SK-MEL-5 (cell line): ENCODE results near the gene RPL10A. TPM values are rescaled to one million over a fixed set of nuclear protein-coding genes. Genes with fewer than 3 reads are reported as not detected.
A peak's percentile ranks its signal among the peaks of the same experiment; 100 is the strongest.

Source experiments
- DNase-seq: peaks from one replicate; pipeline ENCODE4 v3.0.0-alpha.2; 2016; ENCODE audit warnings: low read depth, low spot score
- in situ Hi-C: cut with HindIII; loops from 2 replicates; pipeline ENCODE4 v1.10.0; 2016; ENCODE audit warnings: low sequenced_read_pairs, high pct_unique_total_duplicates, low pct_unique_long_range_greater_than_20kb
- total RNA-seq: library from RNA; depleted of rRNA; stranded (reverse); fragments of >200 nt; shearing (Covaris generic); gene quantifications from 2 replicates; pipeline ENCODE4 v1.2.3, GENCODE V29; 2014

RPL10A gene
- total RNA-seq, 1 experiment from 2014 or later: 1,839 TPM

- in situ Hi-C loops: no loop called here
- DNase-seq: no peak
These were observed 26.6 kb upstream of the RPL10A start for GRCh38 chr6:35441642-35442041.

DNA sequence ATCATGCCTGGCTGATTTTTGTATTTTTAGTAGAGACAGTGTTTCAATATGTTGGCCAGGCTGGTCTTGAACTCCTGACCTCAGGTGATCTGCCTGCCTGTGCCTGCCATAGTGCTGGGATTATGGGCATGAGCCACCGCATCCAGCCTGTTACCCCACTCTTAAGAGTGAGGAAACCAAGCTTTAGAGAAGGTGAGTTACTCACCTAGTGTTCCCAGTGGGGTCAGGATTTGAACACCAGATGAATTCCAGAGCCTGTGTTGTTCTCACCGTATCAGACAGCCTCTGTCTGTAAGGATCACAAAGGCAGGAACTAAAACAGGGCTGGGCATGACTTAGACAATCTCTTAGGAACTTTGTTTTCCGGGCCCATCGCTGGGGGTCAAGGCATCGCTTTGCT lies 25.5 kb upstream of the RPL10A start:
- DNase-seq: no peak
- in situ Hi-C loops: no loop called here

DNA sequence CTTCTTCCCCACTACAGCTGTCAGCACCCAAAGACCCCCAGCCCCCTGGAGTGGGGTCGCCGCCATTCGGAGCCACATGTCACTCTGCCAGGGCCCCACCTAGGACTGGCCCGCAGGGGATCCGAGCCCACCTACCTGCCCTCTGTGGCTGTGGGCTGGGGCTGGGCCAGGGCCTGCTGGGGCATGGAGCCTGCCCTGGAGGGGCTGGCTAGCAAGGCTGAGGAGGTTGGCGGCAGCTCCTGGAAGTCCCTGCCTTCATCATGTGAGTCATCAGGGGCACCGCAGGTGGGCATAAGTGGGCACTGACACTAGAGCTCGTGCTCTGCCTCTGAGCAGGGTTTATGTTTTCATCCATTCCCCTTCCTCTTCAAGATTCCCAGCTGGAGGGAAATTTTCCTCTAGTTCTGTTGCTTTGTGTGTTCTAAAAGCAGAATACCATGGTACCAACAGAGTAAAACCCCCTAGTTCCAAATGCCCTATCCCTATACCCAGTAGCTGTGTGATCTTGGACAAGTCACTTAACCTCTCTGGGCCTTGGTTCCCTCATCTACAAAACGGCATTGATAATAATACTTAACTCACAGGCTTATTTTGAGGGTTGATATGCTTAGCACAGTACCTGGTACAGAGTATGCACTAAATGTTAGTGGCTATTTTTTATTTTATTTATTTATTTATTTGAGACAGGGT lies 24.7 kb upstream of the RPL10A start:
- in situ Hi-C loops: no loop called here
- DNase-seq: no peak

DNA sequence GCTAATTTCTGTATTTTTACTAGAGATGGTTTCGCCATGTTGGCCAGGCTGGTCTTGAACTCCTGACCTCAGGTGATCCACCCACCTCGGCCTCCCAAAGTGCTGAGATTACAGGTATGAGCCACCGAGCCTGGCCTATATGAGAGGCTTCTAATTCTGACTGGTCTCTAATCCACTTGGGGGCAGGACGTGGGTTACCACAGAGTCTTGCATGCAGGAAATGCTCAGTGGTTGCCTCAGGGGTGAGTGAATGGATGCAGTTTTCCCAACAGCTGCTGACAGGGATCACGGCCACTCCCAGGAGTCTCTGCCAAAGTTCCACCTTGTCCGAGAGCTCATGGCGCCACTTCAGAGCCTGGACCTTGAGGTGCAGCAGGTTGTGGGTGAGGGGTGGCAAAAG lies 22.5 kb upstream of the RPL10A start:
- in situ Hi-C loops: no loop called here
- DNase-seq: no peak

GRCh38 chr6:35448191-35448590 lies 20.0 kb upstream of the RPL10A start:
- in situ Hi-C loops: no loop called here
- no peak for DNase-seq

GRCh38 chr6:35449287-35449881 lies 18.8 kb upstream of the RPL10A start:
- in situ Hi-C loops: no loop called here
- DNase-seq: peak; percentile 80

- DNase-seq: no peak
- in situ Hi-C loops: no loop called here
These were observed 16.6 kb upstream of the RPL10A start for GRCh38 chr6:35451354-35452182.

GRCh38 chr6:35452183-35453090 lies 15.8 kb upstream of the RPL10A start, which contains the start of gene FANCE:
TSS of gene FANCE (plus strand) at chr6:35452338. CDS start at chr6:35452546, 208 bp downstream.
- in situ Hi-C loops: no loop called here
- DNase-seq: peak; percentile 88

- in situ Hi-C loops: no loop called here
- no peak for DNase-seq
These were observed 15.0 kb upstream of the RPL10A start for GRCh38 chr6:35453236-35453635.

DNA sequence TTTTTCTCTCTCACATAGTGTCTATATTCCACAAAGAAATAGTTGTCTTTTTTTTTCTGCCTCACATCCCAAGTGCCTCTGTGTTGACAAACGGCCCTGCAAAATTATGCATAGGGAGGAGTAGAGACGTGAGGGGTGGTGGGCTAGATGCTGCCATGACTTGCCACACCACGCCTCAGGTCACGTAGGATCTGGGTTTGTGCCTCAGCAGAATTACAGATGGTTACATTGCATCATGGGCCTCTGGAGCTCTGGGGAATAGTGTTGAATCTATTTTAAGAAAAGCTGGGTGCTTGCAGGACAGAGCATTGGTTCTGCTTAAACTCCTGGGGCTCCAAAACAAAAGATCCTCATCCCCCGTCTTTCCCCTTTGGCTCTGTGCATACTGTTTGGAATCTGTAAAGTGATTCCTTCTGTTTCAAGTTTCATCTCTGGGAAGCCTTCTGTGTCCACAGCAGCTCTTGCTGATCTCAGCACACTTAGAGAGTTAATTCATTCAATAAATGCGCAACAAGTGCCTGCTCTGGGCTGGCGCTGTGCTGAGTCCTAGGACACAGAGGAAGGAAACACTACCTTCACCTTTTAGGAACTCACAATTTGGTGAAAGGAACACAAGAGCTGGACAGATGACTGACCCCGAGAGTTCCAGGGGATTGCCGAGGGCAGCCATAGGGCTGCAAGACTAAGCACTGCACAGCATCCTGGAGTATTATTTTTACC lies 13.7 kb upstream of the RPL10A start:
- in situ Hi-C loops: no loop called here
- no peak for DNase-seq

DNA sequence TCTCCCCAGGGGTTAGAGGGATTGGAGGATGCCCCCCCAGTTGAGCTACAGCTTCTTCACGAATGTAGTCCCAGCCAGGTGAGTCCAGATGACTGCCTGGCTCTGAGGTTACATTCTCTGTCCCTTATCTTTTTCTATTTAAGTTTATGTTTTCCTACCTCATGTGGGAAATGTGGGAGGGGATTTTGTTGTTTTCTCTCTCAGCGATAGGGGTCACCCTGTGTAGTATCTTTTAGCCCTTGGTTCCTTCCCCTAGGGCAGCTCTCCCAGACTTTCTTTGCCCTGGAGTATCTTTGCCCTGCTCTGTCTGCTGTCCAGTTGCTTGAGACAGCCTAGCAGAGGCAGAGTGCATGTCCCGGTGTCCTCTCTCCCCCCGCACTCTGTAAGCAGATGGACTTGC lies 10.3 kb upstream of the RPL10A start:
- no peak for DNase-seq
- in situ Hi-C loops: no loop called here

GRCh38 chr6:35461270-35461669 lies 6.9 kb upstream of the RPL10A start:
- in situ Hi-C loops: no loop called here
- DNase-seq: no peak

DNA sequence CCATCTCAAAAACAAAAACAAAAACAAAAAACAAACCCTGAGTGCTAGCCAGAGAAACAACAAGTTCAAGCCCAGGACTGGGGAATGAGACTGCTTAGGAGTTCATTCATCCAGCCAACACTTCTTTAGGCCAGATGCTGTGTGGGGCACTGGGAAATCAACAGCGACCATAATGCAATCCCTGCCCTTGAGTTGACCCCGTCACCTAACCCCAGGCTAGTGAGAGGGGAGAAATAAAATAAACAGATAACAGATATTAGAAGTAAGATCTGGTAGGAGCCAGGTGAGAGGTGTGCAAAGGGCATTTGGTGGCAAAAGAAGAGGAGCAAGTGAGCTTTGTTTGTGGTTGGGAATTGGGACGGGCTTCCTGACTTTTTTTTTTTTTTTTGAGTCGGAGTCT lies 4.9 kb upstream of the RPL10A start:
- no peak for DNase-seq

DNA sequence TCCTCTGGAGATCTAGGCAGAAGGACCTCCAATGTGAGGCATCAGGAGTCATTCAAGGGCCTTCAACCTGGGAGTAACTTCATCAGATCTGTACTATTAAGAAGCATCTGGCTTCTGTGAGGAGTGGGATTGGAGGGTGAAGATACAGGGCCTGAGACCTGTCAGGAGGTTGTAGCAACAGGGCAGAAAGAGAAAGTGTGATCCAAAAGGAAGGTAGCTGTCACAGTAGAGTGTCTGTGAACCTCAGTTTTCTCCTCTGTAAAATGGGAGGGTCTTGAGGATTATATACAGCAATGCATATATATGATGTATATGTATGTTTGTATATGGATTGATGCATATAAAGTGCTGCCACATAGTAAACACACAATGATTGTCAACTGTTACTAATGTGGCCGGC lies 2.6 kb upstream of the RPL10A start:
- no peak for DNase-seq

More for the DNA sequence above, 4.9 kb upstream of the RPL10A start:
- in situ Hi-C loops: no loop called here

DNA sequence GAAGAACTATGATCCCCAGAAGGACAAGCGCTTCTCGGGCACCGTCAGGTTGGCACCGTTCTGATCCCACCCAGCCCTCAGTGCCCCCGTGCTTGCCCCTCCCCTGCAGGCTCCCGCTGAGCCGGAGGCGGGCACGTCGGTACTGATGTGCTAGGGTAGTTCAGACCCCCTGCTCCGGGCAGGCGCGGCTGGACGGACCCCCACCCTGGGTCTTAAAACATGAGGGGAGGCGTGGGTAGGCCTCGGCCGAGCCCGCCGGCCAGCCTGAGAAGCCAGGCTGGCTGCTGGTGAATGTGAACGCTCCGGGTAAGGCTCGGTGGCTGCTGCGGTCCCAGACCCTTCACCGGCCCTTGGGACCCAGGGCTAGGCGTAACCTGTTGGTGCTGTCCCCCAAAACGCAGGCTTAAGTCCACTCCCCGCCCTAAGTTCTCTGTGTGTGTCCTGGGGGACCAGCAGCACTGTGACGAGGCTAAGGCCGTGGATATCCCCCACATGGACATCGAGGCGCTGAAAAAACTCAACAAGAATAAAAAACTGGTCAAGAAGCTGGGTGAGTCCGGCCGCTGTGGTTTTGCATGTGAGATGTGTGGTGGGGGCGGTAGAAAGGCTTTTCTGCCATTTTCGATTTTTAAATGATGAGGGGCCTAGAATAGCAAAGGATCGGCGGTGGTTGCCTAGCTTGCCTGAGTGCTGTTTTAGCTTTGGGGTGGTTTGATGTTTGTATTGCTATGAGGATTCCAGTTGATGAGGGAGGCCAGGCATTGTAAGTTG lies 964 bp downstream of the RPL10A start:
- in situ Hi-C loops: no loop called here
- no peak for DNase-seq

More for the DNA sequence above, 2.6 kb upstream of the RPL10A start:
- in situ Hi-C loops: no loop called here
